NCI-H1436 (cell line): ENCODE measurements around the gene CFAP70.

Source experiments
- DNase-seq: peaks from one replicate; lab custom pipeline; 2025; lab: John Stamatoyannopoulos, UW

CFAP70 gene

DNA sequence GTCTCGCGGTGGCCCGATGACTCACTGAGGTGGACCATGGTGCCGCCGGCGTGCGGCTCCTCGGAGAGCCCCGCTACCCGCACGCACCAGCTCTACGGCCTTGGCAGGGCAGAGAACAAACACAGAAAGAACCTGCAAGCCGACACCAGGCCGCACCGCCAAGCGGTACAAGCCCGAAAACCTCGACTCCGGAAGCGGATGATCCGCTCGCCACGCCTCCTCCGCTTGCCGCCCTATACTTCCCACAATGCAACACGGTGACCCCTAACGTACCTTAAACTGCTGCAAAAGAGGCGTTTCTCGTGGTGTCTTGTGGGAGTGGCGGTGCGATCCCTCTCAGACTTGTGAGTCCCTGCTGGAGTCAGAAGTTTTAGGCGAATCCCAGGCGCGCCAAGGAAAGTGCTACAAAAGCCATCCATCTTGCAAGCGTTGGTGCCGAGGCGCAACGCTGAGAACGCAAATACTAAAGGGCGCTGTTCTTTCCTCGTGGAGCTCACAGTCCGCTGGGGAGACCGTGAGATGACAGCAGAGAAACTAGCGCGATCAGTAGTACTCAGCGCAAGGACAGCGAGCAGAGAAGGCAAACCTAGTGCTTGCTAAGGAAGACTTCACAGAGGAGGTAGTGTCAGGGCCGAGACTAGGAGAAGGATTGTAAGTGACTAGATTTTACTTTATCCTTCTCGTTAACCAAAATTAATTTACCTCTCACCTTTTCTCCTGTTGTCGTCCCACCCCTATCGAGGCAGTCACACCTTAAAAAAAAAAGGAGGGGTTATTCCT lies 106.0 kb downstream of the CFAP70 start, which contains the start of gene MRPS16:
TSS of gene MRPS16 (minus strand) at position 200 of the 780 bp plus-strand sequence. CDS start at position 38, 162 bp downstream.
- DNase-seq, result peak; percentile 94

- no peak for DNase-seq
These were observed 106.8 kb downstream of the CFAP70 start for GRCh38 chr10:73251683-73252444.

DNA sequence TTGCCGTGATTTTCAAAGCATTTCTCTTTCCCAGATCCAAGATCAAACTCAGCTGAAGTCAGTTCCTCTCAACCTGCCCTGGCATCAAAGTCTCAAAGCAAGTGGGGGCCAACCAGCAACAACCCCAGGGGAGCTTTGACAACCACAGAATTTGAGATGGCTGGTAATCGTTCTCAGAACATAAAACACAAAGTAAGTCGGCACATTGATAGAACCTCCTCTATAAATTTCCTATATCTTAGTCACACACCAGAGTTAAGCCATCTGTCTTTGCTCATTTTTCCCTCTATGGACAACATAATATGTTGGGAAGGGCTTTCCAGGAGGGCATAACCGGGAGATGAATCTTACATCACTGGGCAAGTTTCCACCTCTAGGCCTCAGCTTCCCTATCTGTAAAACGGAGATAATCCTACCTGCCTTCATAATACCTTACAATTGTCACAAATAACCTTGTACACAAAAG lies 110.4 kb downstream of the CFAP70 start:
- no peak for DNase-seq

GRCh38 chr10:73247509-73248258 lies 111.0 kb downstream of the CFAP70 start:
- no peak for DNase-seq

- DNase-seq, result peak; percentile 94
These were observed 111.8 kb downstream of the CFAP70 start, which contains the start of gene DNAJC9 for GRCh38 chr10:73246646-73247508. TSS of gene DNAJC9 (minus strand) at chr10:73247255. CDS start at chr10:73247189, 66 bp downstream.

- no peak for DNase-seq
These were observed 112.4 kb downstream of the CFAP70 start for GRCh38 chr10:73246322-73246645.

DNA sequence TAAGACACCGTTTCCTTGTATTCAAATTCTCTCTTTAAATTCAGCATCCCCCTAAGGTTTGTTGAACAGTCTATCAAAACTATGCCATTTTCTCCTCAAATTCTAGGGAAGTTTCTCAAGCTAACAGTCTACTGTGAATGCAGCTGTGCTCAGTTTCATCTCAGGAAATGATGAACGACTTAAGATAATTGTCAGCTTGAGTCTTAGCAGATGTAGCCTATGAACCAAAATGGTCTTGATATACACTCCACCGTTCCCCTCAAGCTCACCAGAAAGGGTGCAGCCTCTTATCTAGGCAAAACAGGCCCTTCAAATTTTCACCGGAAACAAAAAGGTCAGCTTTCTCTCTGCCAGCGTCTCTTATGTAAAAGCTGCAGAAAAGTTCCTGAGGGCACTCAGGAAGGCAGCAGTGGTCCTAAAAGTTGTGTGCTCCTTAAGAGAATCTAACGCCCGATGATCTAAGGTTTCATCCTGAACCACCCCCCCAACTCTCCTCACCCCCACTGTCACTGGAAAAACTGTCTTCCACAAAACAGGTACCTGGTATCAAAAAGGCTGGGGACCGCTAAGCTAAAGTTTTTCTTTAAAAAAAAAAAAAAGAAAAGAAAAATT lies 113.7 kb downstream of the CFAP70 start:
- DNase-seq, result no peak

DNA sequence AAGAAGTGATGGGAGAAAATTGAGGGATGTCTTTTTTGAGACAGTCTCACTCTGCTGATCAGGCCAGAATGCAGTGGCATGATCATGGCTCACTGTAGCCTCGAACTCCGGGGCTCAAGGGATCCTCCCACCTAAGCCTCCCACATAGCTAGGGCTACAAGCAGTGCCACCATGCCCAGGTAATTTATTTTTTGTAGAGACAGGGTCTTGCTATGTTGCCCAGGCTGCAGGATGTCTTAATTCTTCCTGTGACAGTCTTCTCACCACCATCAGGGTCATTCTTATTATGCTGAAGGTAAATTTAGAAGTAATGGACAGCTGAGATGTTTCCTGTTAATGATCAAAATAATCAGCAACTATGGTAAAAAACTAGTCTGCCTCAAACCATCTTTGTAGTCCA lies 118.8 kb downstream of the CFAP70 start:
- DNase-seq, result no peak

GRCh38 chr10:73238990-73239566 lies 119.6 kb downstream of the CFAP70 start:
- DNase-seq, result no peak

DNA sequence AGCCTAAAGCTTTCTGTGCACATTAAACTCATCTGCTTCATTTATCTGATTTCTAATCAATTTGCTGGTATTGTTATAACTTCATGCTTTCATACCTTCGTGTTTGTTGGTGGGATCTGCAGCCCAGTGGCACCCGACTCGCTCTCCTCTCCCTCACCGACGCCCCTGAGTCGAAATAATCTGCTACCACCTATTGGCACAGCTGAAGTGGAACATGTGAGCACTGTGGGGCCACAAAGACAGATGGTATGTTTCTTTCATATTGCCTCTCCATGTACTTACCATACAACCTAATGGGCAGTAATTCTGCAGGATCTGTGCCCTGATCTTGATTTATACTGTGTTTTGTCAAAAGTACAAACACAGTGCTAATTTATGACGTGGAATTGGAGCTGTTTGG lies 124.0 kb downstream of the CFAP70 start:
- DNase-seq, result no peak

GRCh38 chr10:73233883-73234282 lies 124.8 kb downstream of the CFAP70 start:
- DNase-seq, result no peak

GRCh38 chr10:73232887-73233286 lies 125.8 kb downstream of the CFAP70 start:
- no peak for DNase-seq

GRCh38 chr10:73229567-73229966 lies 129.1 kb downstream of the CFAP70 start:
- no peak for DNase-seq

- no peak for DNase-seq
These were observed 130.4 kb downstream of the CFAP70 start for GRCh38 chr10:73228247-73228646.

- no peak for DNase-seq
These were observed 132.0 kb downstream of the CFAP70 start for GRCh38 chr10:73226663-73227062.

DNA sequence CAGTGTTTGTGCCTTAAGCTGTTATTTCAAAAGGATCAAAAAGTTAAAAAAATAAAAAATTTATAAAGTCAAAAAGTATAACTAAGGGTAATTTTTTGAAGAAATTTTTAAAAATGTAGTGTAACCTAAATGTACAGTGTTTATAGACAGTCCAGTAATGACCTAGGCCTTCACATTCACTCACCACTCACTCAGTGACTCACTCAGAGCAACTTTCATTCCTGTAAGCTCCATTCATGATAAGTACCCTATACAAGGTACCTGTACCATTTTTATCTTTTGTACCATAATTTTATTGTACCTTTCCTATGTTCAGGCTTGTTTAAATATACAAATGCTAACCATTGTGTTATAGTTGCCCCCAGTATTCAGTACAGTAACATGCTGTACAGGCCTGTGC lies 133.1 kb downstream of the CFAP70 start:
- DNase-seq, result no peak

DNA sequence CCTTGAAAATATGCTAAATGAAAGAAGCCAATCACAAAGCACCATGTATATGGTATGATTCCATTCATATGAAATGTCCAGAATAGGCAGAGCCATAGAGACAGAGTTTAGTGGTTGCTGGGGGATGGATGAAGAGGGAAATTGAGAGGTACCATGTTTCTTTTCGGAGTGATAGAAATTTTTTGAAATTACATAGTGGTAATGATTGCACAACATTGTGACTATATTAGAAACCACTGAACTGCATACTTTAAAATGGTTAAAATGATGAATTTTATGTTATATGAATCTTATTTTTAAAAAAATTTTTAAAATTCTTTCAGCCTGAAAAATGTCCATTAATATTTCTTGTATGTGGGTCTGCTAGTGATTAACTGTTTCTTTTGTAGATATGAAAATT lies 137.7 kb downstream of the CFAP70 start:
- no peak for DNase-seq

GRCh38 chr10:73219384-73219783 lies 139.3 kb downstream of the CFAP70 start:
- DNase-seq, result no peak

DNA sequence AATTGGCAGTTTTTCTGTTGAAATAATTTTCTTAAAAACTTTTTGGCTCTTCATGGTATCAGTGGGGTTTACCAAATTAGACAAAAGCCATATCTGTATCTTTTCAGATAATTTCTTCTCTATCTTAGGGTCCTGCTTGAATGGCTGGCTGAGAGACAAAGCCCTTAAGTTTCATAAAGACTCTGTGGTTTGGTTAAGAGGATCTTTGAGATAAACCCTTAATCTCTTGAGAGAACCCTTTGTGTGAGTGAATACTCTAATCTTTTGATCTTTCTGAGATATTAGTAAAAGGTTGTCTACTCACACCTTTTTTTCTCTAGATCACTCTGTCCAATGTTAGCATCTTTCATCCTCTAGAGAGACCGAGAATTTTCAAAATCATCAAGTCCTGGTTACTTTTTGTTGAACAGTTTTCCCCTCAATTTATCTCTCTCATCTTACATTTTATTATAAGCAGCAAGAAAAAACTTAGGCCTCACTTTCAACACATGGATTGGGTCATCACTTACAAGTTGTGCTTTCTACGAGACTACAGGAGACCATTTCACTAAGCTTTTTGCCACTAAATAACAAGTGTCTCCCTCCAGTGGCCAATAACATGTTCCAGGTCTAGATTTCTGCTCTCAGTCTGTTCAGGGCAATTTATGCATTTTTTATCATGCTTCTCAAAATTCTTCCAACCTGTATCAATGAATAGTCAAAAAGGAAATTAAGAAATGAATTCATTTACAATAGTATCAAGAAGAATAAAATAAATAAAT lies 140.1 kb downstream of the CFAP70 start:
- no peak for DNase-seq

- DNase-seq, result no peak
These were observed 141.0 kb downstream of the CFAP70 start for GRCh38 chr10:73217628-73218027.
